GM12891 (cell line): Measurements from ENCODE around the gene ZSCAN1.

Experiments used
- POLR2A ChIP-seq: IDR thresholded peaks from 2 replicates; pipeline ENCODE4 v1.6.1; 2011; ENCODE audit warnings: low read depth, low read length, control low read depth
- POLR2AphosphoS5 ChIP-seq: IDR thresholded peaks from 2 replicates; pipeline ENCODE4 v1.6.1; 2011; ENCODE audit warnings: low read depth, low read length, control low read depth

GRCh38 chr19:58085348-58085875, 51.6 kb downstream of the ZSCAN1 start:
- TF ChIP-seq POLR2AphosphoS5 (no peak), POLR2A (no peak)
